Stomach (tissue), 9 donors: ENCODE data around the gene MTHFD1. TPM values are rescaled to one million over a fixed set of nuclear protein-coding genes. Genes with fewer than 3 reads are reported as not detected.
"Not testable (repeated sequence)": the region's sequence is repeated elsewhere in the genome, so short reads cannot be mapped to it uniquely, and the experiment has no call there.

ENCODE experiments used
- DNase-seq, 2 donors: peaks; one replicate each; pipeline versions ENCODE4 v3.0.0 to v3.0.0-alpha.2; 2013 to 2019
- H3K27ac ChIP-seq, 5 donors: fragments of 200-600 bp in 4 of 5; sonication (generic) in 4 of 5; one replicate each; pipeline ENCODE4 v1.5.1; 2013 to 2019; ENCODE audit warnings: mild to moderate bottlenecking in 1 of 5, moderate library complexity in 1 of 5
- H3K27me3 ChIP-seq, 3 donors: fragments of 200-600 bp; sonication (generic); one replicate each; pipeline ENCODE4 v1.5.1; 2017 to 2019; ENCODE audit warnings: mixed run types in 1 of 3
- H3K36me3 ChIP-seq, 4 donors: fragments of 200-600 bp; sonication (generic); 1 replicate in 3 of 4; 2 replicates in 1 of 4; pipeline ENCODE4 v1.5.1; 2016 to 2019
- H3K4me1 ChIP-seq, 4 donors: fragments of 200-600 bp; sonication (generic); one replicate each; pipeline ENCODE4 v1.5.1; 2016 to 2019
- H3K4me3 ChIP-seq, 4 donors: fragments of 200-600 bp; sonication (generic) in 3 of 4; one replicate each; pipeline ENCODE4 v1.5.1; 2016 to 2019; ENCODE audit warnings: mild to moderate bottlenecking in 1 of 4
- H3K9me3 ChIP-seq, 4 donors: fragments of 200-600 bp; sonication (generic); one replicate each; pipeline ENCODE4 v1.5.1; 2016 to 2019
- EP300 ChIP-seq: sonication (generic); formaldehyde crosslinking; IDR thresholded peaks from one replicate; pipeline ENCODE4 v1.6.1; 2017; ENCODE audit warnings: antibody characterized with exemption
- POLR2A ChIP-seq, 4 donors: fragments of 450-650 bp; IDR thresholded peaks; one replicate each; pipeline ENCODE4 v1.6.1; 2016; ENCODE audit warnings: antibody characterized with exemption in 4 of 4, control low read depth in 2 of 4, mild to moderate bottlenecking in 1 of 4, moderate library complexity in 1 of 4
- POLR2AphosphoS5 ChIP-seq, 3 donors: sonication (generic); formaldehyde crosslinking; IDR thresholded peaks; one replicate each; pipeline ENCODE4 v1.6.1; 2016; ENCODE audit warnings: antibody characterized with exemption in 3 of 3
- WGBS, 5 donors: extraction: QIAGEN DNeasy Blood & Tissue Kit in 3 of 5; methylation state at CpG; one replicate each; pipeline versions ENCODE4 v1.1.5 to v1.1.7; 2013 to 2018; 5-methylcytosine and 5-hydroxymethylcytosine counted together
- intact Hi-C: fragments of 100-400 bp; cut with DNase I; formaldehyde crosslinking; loops from one replicate; pipeline ENCODE4 v1.15.1; 2023; ENCODE audit warnings: low total_unique reads
- polyA plus RNA-seq, 3 donors: library from polyadenylated mRNA; stranded (reverse); fragments of 200-250 nt; gene quantifications; one replicate each; pipeline ENCODE4 v1.2.3, GENCODE V29; 2013
- total RNA-seq, 5 donors: library from RNA; depleted of rRNA; stranded (reverse); fragments of >200 nt; gene quantifications; one replicate each; pipeline versions ENCODE4 v1.1.0 to v1.2.3, GENCODE V29; 2014 to 2016
- TF ChIP-seq, protein P1 (sequence below), 7 experiments: fragments of 450-650 bp in 4 of 7; fragments of 200-600 bp in 3 of 7; sonication (generic) in 3 of 7; IDR thresholded peaks; one replicate each; pipeline ENCODE4 v1.5.1; 2016 to 2019; ENCODE audit warnings: antibody characterized with exemption in 7 of 7, control low read depth in 2 of 7, mild to moderate bottlenecking in 1 of 7
- donor health status: healthy with polysubstance abuse.
- donor health status: Bipolar disorder and iron deficiency.
- donor health status: healthy.

MTHFD1 gene
- total and polyA plus RNA-seq, 8 donors, result 8.4 to 42.0 (median 24.6) TPM

DNA sequence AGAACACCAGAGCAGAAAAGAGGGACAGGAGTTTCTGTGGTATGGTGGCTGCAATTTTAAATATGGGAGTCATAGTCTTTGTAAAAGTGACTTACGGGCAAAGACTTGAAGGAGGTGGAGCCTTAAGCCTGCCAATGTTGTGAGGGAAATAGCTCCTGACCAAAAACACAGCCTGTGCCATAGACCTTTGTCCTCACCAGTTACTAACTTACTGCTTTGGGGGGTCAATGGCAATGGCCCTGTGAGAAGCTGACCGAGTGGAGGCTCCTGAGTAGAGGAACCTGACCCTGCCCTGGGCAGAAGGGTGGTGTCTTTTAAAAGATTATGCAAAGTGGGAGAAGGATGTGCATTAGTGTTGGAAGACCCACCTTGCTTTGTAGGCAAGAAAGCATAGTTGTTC lies 3.8 kb downstream of the MTHFD1 start:
- 76 to 98% (median 91%) methylated on average over 2 of the region's 2 CpGs for WGBS, 5 donors
- Histone ChIP-seq H3K27me3 (no peaks in the 10 kb centered on the region), H3K4me3 (no peak overlapping the region), H3K9me3 (no peaks in the 10 kb centered on the region), H3K4me1 (peaks cover 13 to 26% (median 22%) of the 10 kb centered on the region in 4 donors), H3K36me3 (peaks cover 0 to 14% (median 9%) of the 10 kb centered on the region in 4 donors), H3K27ac (no peak overlapping the region)
- no peak for TF ChIP-seq POLR2A (IDR thresholded peaks at IDR 0.05)
- TF ChIP-seq EP300, result no peak
- no peak for TF ChIP-seq POLR2AphosphoS5 (IDR thresholded peaks at IDR 0.05)
- TF ChIP-seq, protein P1, sequence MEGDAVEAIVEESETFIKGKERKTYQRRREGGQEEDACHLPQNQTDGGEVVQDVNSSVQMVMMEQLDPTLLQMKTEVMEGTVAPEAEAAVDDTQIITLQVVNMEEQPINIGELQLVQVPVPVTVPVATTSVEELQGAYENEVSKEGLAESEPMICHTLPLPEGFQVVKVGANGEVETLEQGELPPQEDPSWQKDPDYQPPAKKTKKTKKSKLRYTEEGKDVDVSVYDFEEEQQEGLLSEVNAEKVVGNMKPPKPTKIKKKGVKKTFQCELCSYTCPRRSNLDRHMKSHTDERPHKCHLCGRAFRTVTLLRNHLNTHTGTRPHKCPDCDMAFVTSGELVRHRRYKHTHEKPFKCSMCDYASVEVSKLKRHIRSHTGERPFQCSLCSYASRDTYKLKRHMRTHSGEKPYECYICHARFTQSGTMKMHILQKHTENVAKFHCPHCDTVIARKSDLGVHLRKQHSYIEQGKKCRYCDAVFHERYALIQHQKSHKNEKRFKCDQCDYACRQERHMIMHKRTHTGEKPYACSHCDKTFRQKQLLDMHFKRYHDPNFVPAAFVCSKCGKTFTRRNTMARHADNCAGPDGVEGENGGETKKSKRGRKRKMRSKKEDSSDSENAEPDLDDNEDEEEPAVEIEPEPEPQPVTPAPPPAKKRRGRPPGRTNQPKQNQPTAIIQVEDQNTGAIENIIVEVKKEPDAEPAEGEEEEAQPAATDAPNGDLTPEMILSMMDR (IDR thresholded peaks at IDR 0.05), result no peak
- intact Hi-C loops, result no loop called here
- no peak for DNase-seq

DNA sequence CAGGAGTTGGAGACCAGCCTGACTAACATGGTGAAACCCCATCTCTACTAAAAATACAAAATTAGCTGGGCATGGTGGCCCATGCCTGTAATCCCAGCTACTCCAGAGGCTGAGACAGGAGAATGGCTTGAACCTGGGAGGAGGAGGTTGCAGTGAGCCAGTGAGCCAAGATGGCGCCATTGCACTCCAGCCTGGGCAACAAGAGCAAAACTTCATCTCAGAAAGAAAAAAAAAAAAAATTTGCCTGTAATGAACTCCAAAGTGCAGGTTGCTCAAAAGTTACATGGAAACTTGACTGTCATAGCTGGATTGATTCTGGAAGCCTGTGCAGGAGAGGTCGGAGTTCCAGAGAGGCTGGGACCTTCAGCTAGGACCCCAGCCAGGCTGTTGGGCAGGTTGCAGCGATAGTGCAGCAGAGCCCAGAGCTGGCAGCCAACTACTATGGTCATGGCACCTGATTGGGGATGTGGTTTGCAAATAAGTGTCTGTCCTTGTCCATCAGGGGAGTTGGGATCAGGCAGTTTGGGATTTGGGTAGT lies 5.1 kb downstream of the MTHFD1 start:
- H3K27me3 ChIP-seq, H3K9me3 ChIP-seq, H3K4me3 ChIP-seq, DNase-seq, H3K27ac ChIP-seq, intact Hi-C loops: not testable (repeated sequence)
- peaks cover 0 to 14% (median 9%) of the 10 kb centered on the region in 4 donors for H3K36me3 ChIP-seq
- peaks cover 11 to 19% (median 17%) of the 10 kb centered on the region in 4 donors for H3K4me1 ChIP-seq
- 94 to 99% (median 98%) methylated on average over 3 of the region's 3 CpGs for WGBS, 5 donors

DNA sequence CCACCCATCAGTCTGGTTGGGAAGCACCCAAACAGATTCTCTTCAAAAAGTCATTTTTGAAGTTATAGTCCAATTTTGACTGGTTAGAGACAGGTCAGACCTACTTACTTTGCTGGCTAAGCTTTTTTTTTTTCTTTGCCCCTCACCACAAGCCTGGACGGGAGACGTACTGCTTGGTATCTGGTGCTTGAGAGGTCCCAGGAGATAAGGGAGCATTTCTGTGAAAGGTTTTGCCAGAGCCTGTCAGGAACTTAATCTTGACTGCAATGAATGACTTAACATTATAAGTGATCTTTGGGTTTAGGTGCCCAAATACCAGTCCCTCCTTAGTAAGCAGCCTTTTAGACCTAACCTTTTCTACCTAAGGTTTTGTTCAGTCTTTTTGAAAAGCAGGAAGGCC lies 6.3 kb downstream of the MTHFD1 start:
- no peaks in the 10 kb centered on the region for H3K27me3 ChIP-seq
- no peak overlapping the region for H3K27ac ChIP-seq
- 37 to 83% (median 46%) methylated on average over 2 of the region's 2 CpGs for WGBS, 5 donors
- no peak for TF ChIP-seq POLR2A (IDR thresholded peaks at IDR 0.05)
- TF ChIP-seq, protein P1 (IDR thresholded peaks at IDR 0.05), result no peak
- no peak for TF ChIP-seq POLR2AphosphoS5 (IDR thresholded peaks at IDR 0.05)
- no peak for TF ChIP-seq EP300
- H3K36me3 ChIP-seq, result peaks cover 0 to 14% (median 9%) of the 10 kb centered on the region in 4 donors
- intact Hi-C loops, result no loop called here
- no peak overlapping the region for H3K4me3 ChIP-seq
- peaks cover 5 to 12% (median 6%) of the 10 kb centered on the region in 4 donors for H3K4me1 ChIP-seq
- no peaks in the 10 kb centered on the region for H3K9me3 ChIP-seq
- no peak for DNase-seq

DNA sequence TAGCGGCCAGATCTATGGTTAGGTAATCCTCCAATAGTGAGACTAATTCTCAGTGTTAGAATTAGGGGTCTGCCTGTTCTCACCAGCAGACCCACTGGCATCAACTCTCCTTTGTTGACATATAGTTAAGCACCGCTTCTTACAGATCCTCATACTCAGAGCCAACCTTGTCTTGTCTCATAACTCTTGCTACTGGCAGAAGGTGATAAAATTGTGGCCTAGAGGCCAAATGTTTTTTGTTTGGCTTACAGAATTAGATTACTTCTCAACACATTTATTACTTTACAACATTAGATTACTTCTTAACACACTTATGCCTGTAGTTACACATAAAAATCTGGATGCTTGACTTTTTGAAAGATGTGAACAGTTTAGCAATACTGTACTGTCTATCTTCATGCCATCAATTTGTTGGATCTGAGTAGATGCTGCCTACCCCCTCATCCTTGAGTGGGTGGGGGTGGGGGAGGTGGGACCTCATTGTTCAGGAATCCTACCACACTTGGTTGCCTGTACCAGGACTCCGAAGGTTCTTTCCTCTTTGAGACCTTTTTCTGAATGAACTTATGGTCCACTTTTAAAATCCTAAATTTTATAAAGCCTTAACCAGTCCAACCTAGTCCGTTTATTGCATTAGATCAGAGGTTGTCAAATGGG lies 7.0 kb downstream of the MTHFD1 start:
- no peak overlapping the region for H3K4me3 ChIP-seq
- intact Hi-C loops, result no loop called here
- peaks cover 0 to 14% (median 9%) of the 10 kb centered on the region in 4 donors for H3K36me3 ChIP-seq
- DNase-seq, result no peak
- peaks cover 0 to 5% (median 0%) of the 10 kb centered on the region in 4 donors for H3K4me1 ChIP-seq
- no peaks in the 10 kb centered on the region for H3K27me3 ChIP-seq
- TF ChIP-seq, protein P1 (IDR thresholded peaks at IDR 0.05), result no peak
- H3K27ac ChIP-seq, result no peak overlapping the region
- WGBS, 5 donors, result 86 to 91% (median 89%) methylated on average over 4 of the region's 4 CpGs
- no peaks in the 10 kb centered on the region for H3K9me3 ChIP-seq

DNA sequence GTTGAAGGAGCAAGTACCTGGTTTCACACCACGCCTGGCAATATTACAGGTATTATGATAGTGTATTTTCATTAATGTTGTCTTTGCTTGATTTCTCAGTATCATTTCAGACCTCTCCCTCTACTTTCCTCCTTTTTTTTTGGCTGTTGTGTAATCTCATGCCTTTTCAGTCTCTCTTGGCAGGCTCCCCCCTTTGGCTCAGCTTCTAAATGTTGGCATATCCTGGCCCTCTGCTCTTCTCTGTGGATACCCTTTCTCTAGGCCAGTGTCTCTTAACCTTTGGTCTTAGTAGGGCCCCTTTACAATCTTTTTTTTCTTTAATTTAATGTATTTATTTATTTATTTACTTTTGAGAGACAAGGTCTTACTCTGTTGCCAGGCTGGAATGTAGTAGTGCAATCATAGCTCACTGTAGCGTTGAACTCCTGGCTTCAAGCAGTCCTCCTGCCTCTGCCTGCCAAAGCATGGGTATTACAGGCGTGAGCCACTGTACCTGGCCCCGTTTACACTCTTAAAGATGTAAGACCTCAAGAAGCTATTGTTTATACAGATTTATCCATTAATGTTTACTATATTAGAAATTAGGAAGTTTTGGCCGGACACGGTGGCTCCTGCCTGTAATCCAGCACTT lies 12.8 kb downstream of the MTHFD1 start:
- H3K4me3 ChIP-seq, result no peak overlapping the region
- TF ChIP-seq, protein P1 (IDR thresholded peaks at IDR 0.05), result no peak
- H3K27ac ChIP-seq, result no peak overlapping the region
- WGBS, 5 donors, result 83 to 88% (median 86%) methylated on average over 6 of the region's 6 CpGs
- no peaks in the 10 kb centered on the region for H3K27me3 ChIP-seq
- intact Hi-C loops, result no loop called here
- H3K4me1 ChIP-seq, result peaks cover 0 to 12% (median 3%) of the 10 kb centered on the region in 4 donors
- no peak for DNase-seq
- H3K9me3 ChIP-seq, result no peaks in the 10 kb centered on the region
- peaks cover 0 to 46% (median 24%) of the 10 kb centered on the region in 4 donors for H3K36me3 ChIP-seq
